Hematopoietic multipotent progenitor cell treated with erythropoietin and hydrocortisone succinate and interleukin-3 and kit ligand, for 15 days (in vitro differentiated cells): Measurements from ENCODE around the gene MLIP.
"Not testable (repeated sequence)": the region's sequence is repeated elsewhere in the genome, so short reads cannot be mapped to it uniquely, and the experiment has no call there.

Experiments
- DNase-seq: peaks from one replicate; pipeline ENCODE4 v3.0.0-alpha.2; 2015; ENCODE audit warnings: low spot score

The MLIP gene

GRCh38 chr6:54151861-54152260 lies 40.6 kb downstream of the MLIP start:
- no peak for DNase-seq

GRCh38 chr6:54156650-54157250 lies 45.5 kb downstream of the MLIP start:
- no peak for DNase-seq

- no peak for DNase-seq
Observed at GRCh38 chr6:54157405-54157804, 46.2 kb downstream of the MLIP start.

GRCh38 chr6:54173089-54173488 lies 61.8 kb downstream of the MLIP start:
- DNase-seq = no peak

GRCh38 chr6:54179152-54179551 lies 67.9 kb downstream of the MLIP start:
- DNase-seq = no peak

GRCh38 chr6:54183616-54184015 lies 72.4 kb downstream of the MLIP start:
- DNase-seq = no peak

GRCh38 chr6:54185885-54186284 lies 74.6 kb downstream of the MLIP start:
- DNase-seq = no peak

- DNase-seq = no peak
Observed at GRCh38 chr6:54188846-54189245, 77.6 kb downstream of the MLIP start.

- no peak for DNase-seq
Observed at GRCh38 chr6:54191461-54191860, 80.2 kb downstream of the MLIP start.

- no peak for DNase-seq
Observed at GRCh38 chr6:54192993-54193392, 81.8 kb downstream of the MLIP start.

GRCh38 chr6:54193560-54193959 lies 82.3 kb downstream of the MLIP start:
- no peak for DNase-seq

GRCh38 chr6:54194067-54194466 lies 82.8 kb downstream of the MLIP start:
- DNase-seq = no peak

- no peak for DNase-seq
Observed at GRCh38 chr6:54195637-54196036, 84.4 kb downstream of the MLIP start.

- no peak for DNase-seq
Observed at GRCh38 chr6:54196905-54197304, 85.7 kb downstream of the MLIP start.

- DNase-seq = no peak
Observed at GRCh38 chr6:54198134-54198533, 86.9 kb downstream of the MLIP start.

GRCh38 chr6:54203474-54204035 lies 92.3 kb downstream of the MLIP start:
- not testable (repeated sequence) for DNase-seq

- DNase-seq = no peak
Observed at GRCh38 chr6:54204921-54205591, 93.8 kb downstream of the MLIP start.

GRCh38 chr6:54206510-54206909 lies 95.3 kb downstream of the MLIP start:
- DNase-seq = no peak

- not testable (repeated sequence) for DNase-seq
Observed at GRCh38 chr6:54209983-54210382, 98.7 kb downstream of the MLIP start.

GRCh38 chr6:54214286-54214685 lies 103.0 kb downstream of the MLIP start:
- DNase-seq = no peak

- no peak for DNase-seq
Observed at GRCh38 chr6:54216336-54216735, 105.1 kb downstream of the MLIP start.

GRCh38 chr6:54217018-54217417 lies 105.8 kb downstream of the MLIP start:
- no peak for DNase-seq

GRCh38 chr6:54222217-54222616 lies 111.0 kb downstream of the MLIP start:
- DNase-seq = no peak

- DNase-seq = no peak
Observed at GRCh38 chr6:54232703-54233102, 121.5 kb downstream of the MLIP start.
